ENCODE data around the gene CERS1. TPM values are rescaled to one million over a fixed set of nuclear protein-coding genes. Genes with fewer than 3 reads are reported as not detected.
"Not testable (repeated sequence)": the region's sequence is repeated elsewhere in the genome, so short reads cannot be mapped to it uniquely, and the experiment has no call there.

CERS1 gene
- total and polyA plus RNA-seq, 3 donors from 2014 or later, result 43.0 to 73.2 (median 64.5) TPM

GRCh38 chr19:18920400-18920799, 24.4 kb upstream of the CERS1 start:
- TF ChIP-seq POLR2A (IDR thresholded peaks at IDR 0.05), result no peak
- TF ChIP-seq CTCF (IDR thresholded peaks at IDR 0.05), result no peak
- Histone ChIP-seq H3K4me1 (peaks cover 20% of the 10 kb centered on the region), H3K27ac (no peak overlapping the region), H3K4me3 (peak overlapping the region; percentile 81 to 82), H3K9me3 (no peaks in the 10 kb centered on the region), H3K27me3 (no peaks in the 10 kb centered on the region), H3K36me3 (ENCODE audit: low read depth, missing control alignments) (no peaks in the 10 kb centered on the region)
- no peak for DNase-seq
- WGBS, 2 donors, result 47 to 54% methylated on average over 4 to 9 of the region's 9 CpGs
- intact Hi-C loops (cut with DNase I; ENCODE audit: low total_unique reads), result no loop called here

DNA sequence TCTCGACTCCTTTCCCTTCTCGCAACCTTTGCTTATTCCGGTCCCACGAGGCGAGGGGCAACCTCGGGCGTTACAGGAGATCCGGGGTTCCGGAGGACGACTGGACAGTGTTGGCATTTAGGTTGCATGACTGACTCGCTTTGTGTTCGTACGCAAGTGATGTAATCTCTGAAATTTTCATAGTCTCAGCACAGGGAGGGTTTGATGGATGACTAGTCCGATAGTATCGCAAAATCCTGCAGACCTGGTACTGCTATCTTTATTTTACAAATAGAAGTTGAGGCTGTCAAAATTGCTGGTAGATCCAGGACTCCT, 23.9 kb upstream of the CERS1 start:
- intact Hi-C loops (cut with DNase I; ENCODE audit: low total_unique reads), result no loop called here
- Histone ChIP-seq H3K4me1 (peaks cover 20% of the 10 kb centered on the region), H3K9me3 (no peaks in the 10 kb centered on the region), H3K4me3 (peak overlapping the region; percentile 81 to 82), H3K27me3 (no peaks in the 10 kb centered on the region), H3K27ac (no peak overlapping the region), H3K36me3 (ENCODE audit: low read depth, missing control alignments) (no peaks in the 10 kb centered on the region)
- DNase-seq, result no peak
- WGBS, 2 donors, result 0 to 3% methylated on average over 15 of the region's 15 CpGs
- TF ChIP-seq POLR2A (IDR thresholded peaks at IDR 0.05) (no peak), CTCF (IDR thresholded peaks at IDR 0.05) (no peak)

DNA sequence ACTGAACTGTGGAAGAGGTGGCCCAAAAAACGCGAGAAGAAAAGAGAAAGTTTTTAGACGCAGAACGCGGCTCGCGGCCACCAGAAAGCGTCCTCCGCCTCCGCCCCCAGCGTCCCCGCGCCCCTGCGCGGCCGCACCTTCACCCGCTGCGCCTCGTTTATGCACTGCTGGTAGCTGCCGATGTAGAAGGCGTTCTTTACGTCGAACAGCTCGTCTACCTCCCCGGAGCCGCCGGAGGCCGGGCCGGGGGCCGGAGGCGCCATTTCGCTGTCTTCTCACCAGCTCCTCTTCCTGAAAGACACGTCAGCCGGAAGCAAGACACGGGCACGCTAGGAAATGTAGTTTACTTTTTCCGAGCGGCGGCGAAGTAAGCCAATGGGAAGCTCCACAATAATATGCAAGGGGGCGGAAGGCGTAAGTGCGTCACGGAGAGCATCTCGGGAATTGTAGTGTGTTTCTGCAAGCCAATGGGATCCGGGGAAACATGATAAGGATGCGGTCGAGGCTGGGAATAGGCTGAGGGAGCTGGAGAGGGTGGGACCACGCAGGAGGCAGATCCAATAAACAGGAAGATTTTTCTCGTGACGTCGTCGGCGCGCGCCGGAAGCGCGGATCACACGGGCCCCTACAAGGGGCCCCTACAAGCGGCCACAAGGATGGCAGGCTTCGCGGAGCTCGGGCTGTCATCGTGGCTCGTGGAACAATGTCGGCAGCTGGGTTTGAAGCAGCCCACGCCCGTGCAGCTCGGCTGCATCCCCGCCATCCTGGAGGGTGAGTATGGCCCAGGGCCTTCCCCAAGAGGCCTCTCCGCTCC, 23.3 kb upstream of the CERS1 start, which contains the start of the genes COPE and DDX49:
COPE (minus strand) TSS at position 302 of the 814 bp plus-strand sequence; CDS start at position 263, 39 bp downstream.
DDX49 (plus strand) TSS at position 630 of the 814 bp plus-strand sequence; CDS start at position 657, 27 bp downstream.
- peak; percentile 34 for TF ChIP-seq POLR2A (IDR thresholded peaks at IDR 0.05)
- TF ChIP-seq CTCF (IDR thresholded peaks at IDR 0.05), result peak in 1 of 3 experiments; percentile 22
- peak; percentile 100 for DNase-seq
- WGBS, 2 donors, result 1% methylated on average over 46 to 72 of the region's 72 CpGs
- peak within 1 kb of the TSS; percentile 79 to 86 for H3K27ac ChIP-seq
- H3K9me3 ChIP-seq, result no peaks in the 10 kb centered on the region
- H3K4me1 ChIP-seq, result peaks cover 20% of the 10 kb centered on the region
- H3K27me3 ChIP-seq, result no peaks in the 10 kb centered on the region
- H3K4me3 ChIP-seq, result peak within 1 kb of the TSS; percentile 81 to 82
- intact Hi-C loops (cut with DNase I; ENCODE audit: low total_unique reads), result no loop called here
- H3K36me3 ChIP-seq (ENCODE audit: low read depth, missing control alignments), result no peaks in the 10 kb centered on the region

GRCh38 chr19:18917593-18917992, 21.6 kb upstream of the CERS1 start:
- H3K27me3 ChIP-seq; H3K36me3 ChIP-seq (ENCODE audit: low read depth, missing control alignments); intact Hi-C loops (cut with DNase I; ENCODE audit: low total_unique reads); H3K27ac ChIP-seq; H3K9me3 ChIP-seq; DNase-seq: not testable (repeated sequence)
- WGBS, 2 donors, result 48 to 70% methylated on average over 9 of the region's 9 CpGs
- H3K4me3 ChIP-seq, result peak overlapping the region in 1 of 2 donors; percentile 82
- peaks cover 20% of the 10 kb centered on the region for H3K4me1 ChIP-seq

DNA sequence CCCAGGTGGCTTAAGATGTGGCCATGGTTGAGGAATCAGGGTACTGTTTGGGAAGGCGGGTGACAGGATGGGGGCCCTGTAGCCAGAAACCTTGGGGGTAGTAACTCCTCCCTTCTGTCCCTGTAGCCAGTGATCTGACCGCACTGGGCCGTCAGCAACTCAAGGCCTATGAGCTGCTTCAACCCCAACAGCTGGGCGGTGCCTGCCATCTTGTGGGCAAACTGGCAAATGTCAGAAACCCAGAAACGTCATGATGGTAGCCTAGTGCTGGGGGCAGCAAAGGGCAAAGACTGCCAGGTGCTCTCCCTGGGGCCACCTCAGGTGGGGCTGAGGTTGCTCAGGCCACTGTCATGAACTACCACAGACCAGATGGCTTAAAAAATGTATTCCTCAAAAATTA, 19.7 kb upstream of the CERS1 start:
- Histone ChIP-seq H3K27me3 (no peaks in the 10 kb centered on the region), H3K4me3 (no peak overlapping the region), H3K4me1 (peaks cover 20% of the 10 kb centered on the region), H3K27ac (peak overlapping the region in 1 of 2 donors; percentile 50), H3K36me3 (ENCODE audit: low read depth, missing control alignments) (no peaks in the 10 kb centered on the region), H3K9me3 (no peaks in the 10 kb centered on the region)
- intact Hi-C loops (cut with DNase I; ENCODE audit: low total_unique reads), result no loop called here
- WGBS, 2 donors, result 45 to 83% methylated on average over 1 to 5 of the region's 5 CpGs
- DNase-seq, result peak; percentile 82
- TF ChIP-seq CTCF (IDR thresholded peaks at IDR 0.05) (peak; percentile 33 to 40 (median 34)), POLR2A (IDR thresholded peaks at IDR 0.05) (no peak)

All from testis (tissue), 3 donors.